C4-2B (cell line): Measurements from ENCODE around the gene KCNAB2.

Experiments used
- ZFX ChIP-seq: fragments of 450-650 bp; IDR thresholded peaks from 2 replicates; pipeline ENCODE4 v1.6.1; 2017
- TF ChIP-seq, protein P1 (sequence below): fragments of 450-650 bp; conservative IDR thresholded peaks from 2 replicates; pipeline ENCODE4 v1.5.1; 2017; ENCODE audit warnings: mild to moderate bottlenecking

DNA sequence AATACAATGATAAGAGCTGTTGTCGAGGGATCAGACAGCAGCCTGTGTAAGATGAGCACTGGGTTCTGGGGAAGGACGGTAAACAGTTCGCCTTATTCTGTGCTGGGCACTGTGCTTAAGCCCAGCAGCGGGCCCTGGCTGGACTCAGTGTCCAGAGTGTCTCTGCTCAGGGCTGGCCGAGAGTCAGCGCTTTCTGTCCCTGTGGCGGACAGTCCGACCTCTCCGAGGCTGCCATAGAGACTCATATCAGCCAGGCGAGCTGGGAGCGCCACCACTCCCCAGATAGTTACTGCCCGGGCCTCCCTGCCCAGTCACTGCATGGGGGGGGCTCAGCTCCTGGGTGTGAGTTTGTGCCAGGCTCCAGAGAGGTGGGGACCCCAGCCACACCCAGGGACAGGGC lies 38.8 kb upstream of the KCNAB2 start:
- TF ChIP-seq, protein P1, sequence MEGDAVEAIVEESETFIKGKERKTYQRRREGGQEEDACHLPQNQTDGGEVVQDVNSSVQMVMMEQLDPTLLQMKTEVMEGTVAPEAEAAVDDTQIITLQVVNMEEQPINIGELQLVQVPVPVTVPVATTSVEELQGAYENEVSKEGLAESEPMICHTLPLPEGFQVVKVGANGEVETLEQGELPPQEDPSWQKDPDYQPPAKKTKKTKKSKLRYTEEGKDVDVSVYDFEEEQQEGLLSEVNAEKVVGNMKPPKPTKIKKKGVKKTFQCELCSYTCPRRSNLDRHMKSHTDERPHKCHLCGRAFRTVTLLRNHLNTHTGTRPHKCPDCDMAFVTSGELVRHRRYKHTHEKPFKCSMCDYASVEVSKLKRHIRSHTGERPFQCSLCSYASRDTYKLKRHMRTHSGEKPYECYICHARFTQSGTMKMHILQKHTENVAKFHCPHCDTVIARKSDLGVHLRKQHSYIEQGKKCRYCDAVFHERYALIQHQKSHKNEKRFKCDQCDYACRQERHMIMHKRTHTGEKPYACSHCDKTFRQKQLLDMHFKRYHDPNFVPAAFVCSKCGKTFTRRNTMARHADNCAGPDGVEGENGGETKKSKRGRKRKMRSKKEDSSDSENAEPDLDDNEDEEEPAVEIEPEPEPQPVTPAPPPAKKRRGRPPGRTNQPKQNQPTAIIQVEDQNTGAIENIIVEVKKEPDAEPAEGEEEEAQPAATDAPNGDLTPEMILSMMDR, result no peak
- no peak for TF ChIP-seq ZFX
